ENCODE measurements around the gene TPSD1.

The TPSD1 gene

GRCh38 chr16:1298406-1298805 is 42.5 kb downstream of the TPSD1 start:
- peaks cover 0 to 18% of the 10 kb centered on the region in 2 donors for H3K27me3 ChIP-seq (ENCODE audit: control insufficient read depth in 1 of 2, insufficient read depth in 2 of 2, low read length in 2 of 2)
- peaks cover 15 to 21% of the 10 kb centered on the region in 2 donors for H3K4me1 ChIP-seq (ENCODE audit: control insufficient read depth in 1 of 2, insufficient read depth in 2 of 2, low read length in 2 of 2)
- H3K9me3 ChIP-seq (ENCODE audit: control insufficient read depth in 1 of 2, low read length in 2 of 2), result no peaks in the 10 kb centered on the region
- H3K4me3 ChIP-seq (ENCODE audit: low read depth in 1 of 2, low read length in 2 of 2), result no peak overlapping the region
- H3K9ac ChIP-seq (ENCODE audit: low read depth in 1 of 2, low read length in 2 of 2), result no peak overlapping the region
- H3K27ac ChIP-seq (ENCODE audit: low read depth, low read length), result no peak overlapping the region
- H3K36me3 ChIP-seq (ENCODE audit: control insufficient read depth in 1 of 2, insufficient read depth in 2 of 2, low read length in 2 of 2), result no peaks in the 10 kb centered on the region

GRCh38 chr16:1299012-1299867 is 43.4 kb downstream of the TPSD1 start:
- peak overlapping the region in 1 of 2 donors; percentile 7 for H3K9ac ChIP-seq (ENCODE audit: low read depth in 1 of 2, low read length in 2 of 2)
- H3K9me3 ChIP-seq (ENCODE audit: control insufficient read depth in 1 of 2, low read length in 2 of 2), result no peaks in the 10 kb centered on the region
- H3K4me1 ChIP-seq (ENCODE audit: control insufficient read depth in 1 of 2, insufficient read depth in 2 of 2, low read length in 2 of 2), result peaks cover 15 to 29% of the 10 kb centered on the region in 2 donors
- peaks cover 0 to 18% of the 10 kb centered on the region in 2 donors for H3K27me3 ChIP-seq (ENCODE audit: control insufficient read depth in 1 of 2, insufficient read depth in 2 of 2, low read length in 2 of 2)
- no peak overlapping the region for H3K27ac ChIP-seq (ENCODE audit: low read depth, low read length)
- H3K4me3 ChIP-seq (ENCODE audit: low read depth in 1 of 2, low read length in 2 of 2), result peak overlapping the region in 1 of 2 donors; percentile 41
- no peaks in the 10 kb centered on the region for H3K36me3 ChIP-seq (ENCODE audit: control insufficient read depth in 1 of 2, insufficient read depth in 2 of 2, low read length in 2 of 2)

- Histone ChIP-seq H3K9ac (ENCODE audit: low read depth in 1 of 2, low read length in 2 of 2) (no peak overlapping the region), H3K27me3 (ENCODE audit: control insufficient read depth in 1 of 2, insufficient read depth in 2 of 2, low read length in 2 of 2) (peaks cover 0 to 18% of the 10 kb centered on the region in 2 donors)
Observed at GRCh38 chr16:1299868-1300203, 44.0 kb downstream of the TPSD1 start.

GRCh38 chr16:1300664-1301476 is 45.0 kb downstream of the TPSD1 start:
- Histone ChIP-seq H3K9ac (ENCODE audit: low read depth in 1 of 2, low read length in 2 of 2) (peak overlapping the region; percentile 12 to 25), H3K4me1 (ENCODE audit: control insufficient read depth in 1 of 2, insufficient read depth in 2 of 2, low read length in 2 of 2) (peaks cover 15 to 30% of the 10 kb centered on the region in 2 donors), H3K4me3 (ENCODE audit: low read depth in 1 of 2, low read length in 2 of 2) (peak overlapping the region; percentile 43 to 48), H3K9me3 (ENCODE audit: control insufficient read depth in 1 of 2, low read length in 2 of 2) (no peaks in the 10 kb centered on the region), H3K27ac (ENCODE audit: low read depth, low read length) (no peak overlapping the region), H3K36me3 (ENCODE audit: control insufficient read depth in 1 of 2, insufficient read depth in 2 of 2, low read length in 2 of 2) (no peaks in the 10 kb centered on the region), H3K27me3 (ENCODE audit: control insufficient read depth in 1 of 2, insufficient read depth in 2 of 2, low read length in 2 of 2) (peaks cover 0 to 18% of the 10 kb centered on the region in 2 donors)

More at GRCh38 chr16:1299868-1300203, 44.0 kb downstream of the TPSD1 start:
- Histone ChIP-seq H3K9me3 (ENCODE audit: control insufficient read depth in 1 of 2, low read length in 2 of 2) (no peaks in the 10 kb centered on the region), H3K36me3 (ENCODE audit: control insufficient read depth in 1 of 2, insufficient read depth in 2 of 2, low read length in 2 of 2) (no peaks in the 10 kb centered on the region), H3K4me1 (ENCODE audit: control insufficient read depth in 1 of 2, insufficient read depth in 2 of 2, low read length in 2 of 2) (peaks cover 15 to 30% of the 10 kb centered on the region in 2 donors), H3K27ac (ENCODE audit: low read depth, low read length) (no peak overlapping the region), H3K4me3 (ENCODE audit: low read depth in 1 of 2, low read length in 2 of 2) (peak overlapping the region in 1 of 2 donors; percentile 41)

GRCh38 chr16:1301562-1301961 is 45.7 kb downstream of the TPSD1 start:
- no peaks in the 10 kb centered on the region for H3K9me3 ChIP-seq (ENCODE audit: control insufficient read depth in 1 of 2, low read length in 2 of 2)
- no peak overlapping the region for H3K27ac ChIP-seq (ENCODE audit: low read depth, low read length)
- peak overlapping the region; percentile 43 to 48 for H3K4me3 ChIP-seq (ENCODE audit: low read depth in 1 of 2, low read length in 2 of 2)
- peaks cover 0 to 18% of the 10 kb centered on the region in 2 donors for H3K27me3 ChIP-seq (ENCODE audit: control insufficient read depth in 1 of 2, insufficient read depth in 2 of 2, low read length in 2 of 2)
- H3K9ac ChIP-seq (ENCODE audit: low read depth in 1 of 2, low read length in 2 of 2), result peak overlapping the region in 1 of 2 donors; percentile 25
- H3K36me3 ChIP-seq (ENCODE audit: control insufficient read depth in 1 of 2, insufficient read depth in 2 of 2, low read length in 2 of 2), result no peaks in the 10 kb centered on the region
- peaks cover 15 to 30% of the 10 kb centered on the region in 2 donors for H3K4me1 ChIP-seq (ENCODE audit: control insufficient read depth in 1 of 2, insufficient read depth in 2 of 2, low read length in 2 of 2)

GRCh38 chr16:1305823-1306222 is 50.0 kb downstream of the TPSD1 start:
- no peak overlapping the region for H3K27ac ChIP-seq (ENCODE audit: low read depth, low read length)
- no peaks in the 10 kb centered on the region for H3K9me3 ChIP-seq (ENCODE audit: control insufficient read depth in 1 of 2, low read length in 2 of 2)

GRCh38 chr16:1306334-1306733 is 50.5 kb downstream of the TPSD1 start:
- Histone ChIP-seq H3K4me3 (ENCODE audit: low read depth in 1 of 2, low read length in 2 of 2) (no peak overlapping the region), H3K9me3 (ENCODE audit: control insufficient read depth in 1 of 2, low read length in 2 of 2) (no peaks in the 10 kb centered on the region), H3K27ac (ENCODE audit: low read depth, low read length) (no peak overlapping the region), H3K9ac (ENCODE audit: low read depth in 1 of 2, low read length in 2 of 2) (no peak overlapping the region), H3K36me3 (ENCODE audit: control insufficient read depth in 1 of 2, insufficient read depth in 2 of 2, low read length in 2 of 2) (no peaks in the 10 kb centered on the region), H3K4me1 (ENCODE audit: control insufficient read depth in 1 of 2, insufficient read depth in 2 of 2, low read length in 2 of 2) (peaks cover 8 to 29% of the 10 kb centered on the region in 2 donors), H3K27me3 (ENCODE audit: control insufficient read depth in 1 of 2, insufficient read depth in 2 of 2, low read length in 2 of 2) (peaks cover 0 to 2% of the 10 kb centered on the region in 2 donors)

More at GRCh38 chr16:1305823-1306222, 50.0 kb downstream of the TPSD1 start:
- Histone ChIP-seq H3K4me1 (ENCODE audit: control insufficient read depth in 1 of 2, insufficient read depth in 2 of 2, low read length in 2 of 2) (peaks cover 4 to 29% of the 10 kb centered on the region in 2 donors), H3K36me3 (ENCODE audit: control insufficient read depth in 1 of 2, insufficient read depth in 2 of 2, low read length in 2 of 2) (no peaks in the 10 kb centered on the region), H3K4me3 (ENCODE audit: low read depth in 1 of 2, low read length in 2 of 2) (no peak overlapping the region), H3K27me3 (ENCODE audit: control insufficient read depth in 1 of 2, insufficient read depth in 2 of 2, low read length in 2 of 2) (peaks cover 0 to 3% of the 10 kb centered on the region in 2 donors), H3K9ac (ENCODE audit: low read depth in 1 of 2, low read length in 2 of 2) (no peak overlapping the region)

GRCh38 chr16:1308036-1308976 is 52.4 kb downstream of the TPSD1 start:
- Histone ChIP-seq H3K4me3 (ENCODE audit: low read depth in 1 of 2, low read length in 2 of 2) (peak overlapping the region; percentile 60 to 70), H3K4me1 (ENCODE audit: control insufficient read depth in 1 of 2, insufficient read depth in 2 of 2, low read length in 2 of 2) (peaks cover 20 to 41% of the 10 kb centered on the region in 2 donors), H3K27ac (ENCODE audit: low read depth, low read length) (peak overlapping the region; percentile 98), H3K36me3 (ENCODE audit: control insufficient read depth in 1 of 2, insufficient read depth in 2 of 2, low read length in 2 of 2) (peaks cover 0 to 8% of the 10 kb centered on the region in 2 donors), H3K27me3 (ENCODE audit: control insufficient read depth in 1 of 2, insufficient read depth in 2 of 2, low read length in 2 of 2) (no peaks in the 10 kb centered on the region), H3K9me3 (ENCODE audit: control insufficient read depth in 1 of 2, low read length in 2 of 2) (no peaks in the 10 kb centered on the region), H3K9ac (ENCODE audit: low read depth in 1 of 2, low read length in 2 of 2) (peak overlapping the region in 1 of 2 donors; percentile 94)
